HG02571 (cell line): Measurements from ENCODE around the gene CCDC179.

Experiments
- ATAC-seq: cut with Tn5 transposase; IDR thresholded peaks from one replicate; pipeline ENCODE4 v1.9.1; 2021; ENCODE audit warnings: mild to moderate bottlenecking, moderate library complexity; ENCODE audit not compliant: unreplicated experiment

Gene CCDC179

DNA sequence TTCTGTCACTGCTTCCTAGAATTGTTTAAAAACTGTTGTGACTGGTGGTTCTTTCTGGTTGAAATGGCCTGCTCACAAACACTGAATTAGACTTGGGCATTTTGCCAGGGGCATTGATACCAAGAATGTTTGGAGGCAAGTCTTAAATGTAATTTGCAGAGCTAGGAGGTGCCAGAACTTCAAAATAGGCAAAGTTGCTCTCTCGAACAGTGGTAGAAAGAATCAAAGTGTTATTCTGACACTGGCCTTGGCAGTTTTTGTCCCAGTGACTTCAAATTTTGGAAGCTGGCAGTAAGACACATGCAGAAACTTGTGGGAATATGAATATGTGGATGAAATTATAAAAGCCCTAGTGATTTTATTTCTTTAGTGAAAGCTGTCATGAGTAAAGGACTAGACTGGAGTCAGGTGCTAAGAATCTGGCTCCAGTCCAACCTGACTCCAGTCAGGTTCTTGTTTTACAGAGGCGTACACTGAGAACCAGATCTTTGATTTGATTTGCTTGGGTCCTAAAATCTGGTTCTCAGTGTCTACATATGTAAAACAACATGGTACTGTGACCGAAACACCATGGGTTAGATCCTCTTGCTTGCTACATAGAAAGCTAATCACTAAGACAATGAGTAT lies 51.6 kb downstream of the CCDC179 start:
- peak; percentile 26 for ATAC-seq

DNA sequence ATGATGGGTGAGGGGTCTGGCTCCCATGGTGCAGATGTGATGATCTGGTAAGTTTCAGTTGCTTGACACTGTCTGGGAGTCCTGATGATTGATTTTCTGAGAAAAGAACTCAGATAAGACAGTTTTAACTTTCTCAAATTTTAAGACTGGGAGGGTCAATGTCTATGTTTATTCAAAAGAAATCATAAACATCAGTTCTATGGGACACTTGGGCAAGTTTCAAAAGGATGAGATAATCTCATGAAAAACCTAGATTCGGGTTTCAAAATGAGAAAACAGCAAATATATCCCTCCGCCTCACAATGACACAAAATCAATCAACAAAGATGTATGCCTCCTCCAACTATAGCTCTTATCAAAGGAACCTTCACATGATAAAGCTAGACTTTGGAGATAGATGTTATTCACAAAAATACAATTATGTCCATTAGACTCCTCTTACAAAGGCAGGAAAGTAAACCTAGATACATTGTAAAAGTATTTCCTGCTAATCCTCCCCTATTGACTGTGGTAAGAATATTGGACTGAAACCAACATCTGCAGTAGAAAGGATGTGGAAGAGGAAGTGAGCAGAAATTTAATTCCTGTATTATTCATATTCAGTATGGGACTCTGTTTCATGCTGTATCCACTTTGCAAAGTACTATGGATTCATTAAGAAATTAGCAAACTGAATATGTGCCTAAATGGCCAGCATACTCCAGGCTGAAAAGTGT lies 52.3 kb downstream of the CCDC179 start:
- peak; percentile 92 for ATAC-seq

- no peak for ATAC-seq
Observed at GRCh38 chr11:22807391-22807790, 52.9 kb downstream of the CCDC179 start.

DNA sequence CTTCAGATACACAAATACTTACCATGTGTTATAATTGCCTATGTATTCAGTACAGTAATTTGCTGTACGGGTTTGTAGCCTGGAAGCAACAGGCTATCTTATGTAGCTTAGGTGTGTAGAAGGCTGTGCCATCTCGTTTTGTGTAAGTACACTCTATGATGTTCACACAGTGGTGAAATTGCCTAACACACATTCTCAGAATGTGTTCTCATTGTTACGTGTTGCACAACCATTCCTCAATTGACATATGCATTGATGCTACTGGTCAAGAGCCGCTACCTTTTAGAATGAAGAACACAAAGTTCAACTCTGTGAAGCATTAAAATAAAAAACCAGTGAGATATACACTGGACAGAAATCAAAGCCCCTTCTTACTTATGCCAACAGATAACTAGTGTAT lies 57.4 kb downstream of the CCDC179 start:
- ATAC-seq: no peak

- ATAC-seq: no peak
Observed at GRCh38 chr11:22800482-22800881, 59.8 kb downstream of the CCDC179 start.

- ATAC-seq: no peak
Observed at GRCh38 chr11:22798901-22799300, 61.4 kb downstream of the CCDC179 start.

DNA sequence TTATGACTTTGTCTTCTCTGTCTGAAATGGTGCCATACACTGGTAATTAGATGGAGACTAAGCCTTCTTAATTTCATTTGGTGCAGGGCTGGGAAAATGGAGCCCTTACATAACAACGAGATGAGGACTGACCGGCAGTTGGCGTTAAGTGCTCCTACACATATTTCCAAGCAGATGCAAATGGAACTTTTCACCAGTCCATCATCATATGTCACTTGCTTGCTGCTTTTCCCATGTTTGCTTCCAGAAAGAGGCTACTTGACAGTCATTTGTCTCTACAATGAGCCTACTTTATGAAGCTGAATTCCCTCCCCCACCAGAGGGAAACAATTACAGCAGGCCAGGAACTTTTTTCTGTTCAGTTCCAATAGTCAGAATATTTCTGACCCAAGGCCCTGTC lies 63.2 kb downstream of the CCDC179 start:
- ATAC-seq: no peak
